MG63 (cell line): ENCODE measurements around the gene UNC45B. TPM values are rescaled to one million over a fixed set of nuclear protein-coding genes. Genes with fewer than 3 reads are reported as not detected.
A peak's percentile ranks its signal among the peaks of the same experiment; 100 is the strongest.
"Not testable (repeated sequence)": the region's sequence is repeated elsewhere in the genome, so short reads cannot be mapped to it uniquely, and the experiment has no call there.

Source experiments
- DNase-seq: peaks from one replicate; pipeline ENCODE4 v3.0.0-alpha.2; 2020
- H3K27me3 ChIP-seq: fragments of 250-450 bp; sonication (Bioruptor Pico); 2 replicates; pipeline ENCODE4 v1.5.1; 2020; ENCODE audit warnings: mild to moderate bottlenecking, moderate library complexity
- H3K36me3 ChIP-seq: fragments of 250-450 bp; sonication (Bioruptor Pico); 2 replicates; pipeline ENCODE4 v1.5.1; 2020; ENCODE audit warnings: mild to moderate bottlenecking, moderate library complexity
- H3K4me3 ChIP-seq: fragments of 250-450 bp; sonication (Bioruptor Pico); 2 replicates; pipeline ENCODE4 v1.5.1; 2020; ENCODE audit warnings: mild to moderate bottlenecking, moderate library complexity
- H3K9me3 ChIP-seq: fragments of 250-450 bp; sonication (Bioruptor Pico); 2 replicates; pipeline ENCODE4 v1.5.1; 2020; ENCODE audit warnings: mild to moderate bottlenecking, moderate library complexity
- total RNA-seq: library from RNA; depleted of rRNA; stranded (reverse); fragments of >200 nt; shearing (Covaris generic); gene quantifications from 2 replicates; pipeline ENCODE4 v1.2.3, GENCODE V29; 2014; ENCODE audit warnings: low replicate concordance

Gene UNC45B
- total RNA-seq, 1 experiment from 2014 or later: not detected

DNA sequence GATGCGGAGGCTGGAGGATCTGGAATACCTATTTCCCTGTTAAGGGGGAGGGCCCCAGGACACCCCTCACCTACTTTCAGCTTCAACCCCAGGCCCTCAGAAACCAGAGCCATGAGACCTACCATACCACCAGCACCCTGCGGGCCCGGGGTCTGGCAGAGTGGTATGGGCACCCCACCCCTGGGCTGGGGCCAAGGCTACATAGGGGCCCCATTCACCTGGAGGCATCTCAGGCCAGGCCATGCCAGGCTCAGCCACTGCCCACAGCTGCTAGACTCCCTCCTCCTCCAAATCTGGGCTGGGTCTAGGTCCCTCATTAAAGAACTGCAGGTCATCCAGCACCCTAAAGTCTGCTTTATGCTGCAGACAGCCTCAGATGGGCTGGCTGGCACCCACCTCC, 17.2 kb upstream of the UNC45B start:
- no peak overlapping the region for H3K4me3 ChIP-seq
- no peak for DNase-seq
- H3K27me3 ChIP-seq: no peaks in the 10 kb centered on the region
- no peaks in the 10 kb centered on the region for H3K9me3 ChIP-seq
- peaks cover 54% of the 10 kb centered on the region for H3K36me3 ChIP-seq

DNA sequence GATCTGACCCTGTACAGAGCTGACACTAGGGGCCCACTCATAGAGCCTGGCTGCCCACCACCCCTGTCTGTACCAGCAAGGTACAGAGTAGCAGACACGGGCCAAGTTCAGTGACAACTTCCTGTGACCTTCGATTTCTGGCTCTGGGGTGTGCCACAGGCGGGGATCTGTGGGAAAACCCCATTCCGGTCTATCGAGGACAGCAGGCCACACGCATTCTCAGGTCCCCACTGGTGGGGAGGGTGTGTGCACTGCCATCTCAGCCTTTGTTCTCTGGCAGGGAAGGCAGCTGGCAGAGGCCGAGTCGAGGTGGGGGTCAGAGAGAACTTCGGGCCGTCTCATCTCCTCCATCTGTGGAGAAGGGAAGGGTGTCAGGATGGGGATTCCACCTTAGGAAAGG, 15.5 kb upstream of the UNC45B start:
- no peak overlapping the region for H3K4me3 ChIP-seq
- H3K36me3 ChIP-seq: peaks cover 71% of the 10 kb centered on the region
- DNase-seq: no peak

DNA sequence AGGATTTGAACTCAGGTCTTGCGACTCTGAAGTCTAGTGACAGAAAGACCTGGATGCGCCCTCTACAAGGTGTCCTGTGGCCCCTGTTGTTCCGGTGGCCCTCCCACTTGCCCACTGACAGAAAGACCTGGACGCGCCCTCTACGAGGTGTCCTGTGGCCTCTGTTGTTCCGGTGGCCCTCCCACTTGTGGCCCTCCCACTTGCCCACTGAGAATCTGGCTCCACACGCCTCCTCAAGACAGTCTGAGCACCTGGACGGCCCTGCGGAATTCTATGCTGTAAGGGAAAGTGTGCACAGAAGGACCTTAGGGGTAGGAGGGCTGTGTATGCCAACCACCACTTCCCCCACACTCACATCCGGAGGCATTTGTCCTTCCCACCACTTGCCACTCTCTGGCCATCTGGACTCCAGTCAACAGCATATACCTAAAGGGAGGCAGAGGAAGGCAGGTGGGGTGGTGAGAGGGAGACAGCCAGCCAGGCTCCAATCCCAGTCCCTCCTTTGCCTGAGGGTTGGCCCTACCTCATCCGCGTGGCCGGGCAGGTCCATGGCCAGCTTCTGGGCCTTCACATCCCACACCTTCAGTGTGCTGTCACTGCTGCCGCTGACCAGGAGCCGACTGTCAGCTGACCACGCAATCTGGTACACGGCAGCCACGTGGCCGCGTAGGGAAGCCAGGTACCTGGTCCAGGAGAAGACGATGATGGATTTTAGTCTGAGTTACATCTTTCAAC, 14.6 kb upstream of the UNC45B start:
- DNase-seq: no peak
- Histone ChIP-seq H3K36me3 (peaks cover 74% of the 10 kb centered on the region), H3K27me3 (no peaks in the 10 kb centered on the region), H3K4me3 (no peak overlapping the region), H3K9me3 (no peaks in the 10 kb centered on the region)

More for the DNA sequence above, 15.5 kb upstream of the UNC45B start:
- H3K27me3 ChIP-seq: no peaks in the 10 kb centered on the region
- H3K9me3 ChIP-seq: no peaks in the 10 kb centered on the region

DNA sequence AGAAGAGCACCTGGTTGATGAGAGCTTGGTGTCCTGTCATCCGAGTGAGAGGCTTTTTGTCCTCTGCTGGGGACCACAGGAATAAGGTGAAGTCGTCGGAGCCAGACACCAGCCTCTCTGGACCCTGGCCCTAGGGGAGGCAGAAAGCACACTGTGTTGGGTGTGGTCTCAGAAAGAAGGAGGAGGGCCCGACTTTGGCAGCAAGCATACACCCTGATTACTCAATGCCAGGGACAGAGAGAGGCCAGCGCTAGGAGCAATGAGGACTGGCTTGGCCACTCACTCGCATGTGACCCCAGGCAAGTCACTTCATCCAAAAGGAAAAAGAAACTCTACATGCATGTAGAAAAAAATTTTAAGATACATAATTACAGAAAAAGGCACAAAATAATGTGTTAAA, 12.3 kb upstream of the UNC45B start:
- Histone ChIP-seq H3K4me3 (no peak overlapping the region), H3K9me3 (no peaks in the 10 kb centered on the region), H3K36me3 (peaks cover 98% of the 10 kb centered on the region), H3K27me3 (no peaks in the 10 kb centered on the region)
- DNase-seq: no peak

DNA sequence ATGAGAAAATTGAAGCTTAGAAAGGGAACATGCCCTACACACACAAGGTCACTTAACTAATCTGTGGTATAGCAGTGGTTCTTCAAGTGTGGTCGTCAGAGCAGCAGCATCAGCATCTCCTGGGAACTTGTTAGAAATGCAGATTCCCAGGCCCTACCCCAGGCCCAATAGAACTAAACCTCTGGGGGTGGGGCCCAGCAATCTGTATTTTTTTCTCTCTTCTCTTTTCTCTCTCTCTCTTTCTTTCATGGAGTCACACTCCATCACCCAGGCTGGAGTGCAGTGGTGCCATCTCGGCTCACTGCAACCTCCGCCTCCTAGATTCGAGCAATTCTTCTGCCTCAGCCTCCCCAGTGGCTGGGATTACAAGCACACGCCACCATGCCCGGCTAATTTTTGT, 9.4 kb upstream of the UNC45B start:
- H3K36me3 ChIP-seq: peaks cover 85% of the 10 kb centered on the region
- H3K27me3 ChIP-seq: no peaks in the 10 kb centered on the region

DNA sequence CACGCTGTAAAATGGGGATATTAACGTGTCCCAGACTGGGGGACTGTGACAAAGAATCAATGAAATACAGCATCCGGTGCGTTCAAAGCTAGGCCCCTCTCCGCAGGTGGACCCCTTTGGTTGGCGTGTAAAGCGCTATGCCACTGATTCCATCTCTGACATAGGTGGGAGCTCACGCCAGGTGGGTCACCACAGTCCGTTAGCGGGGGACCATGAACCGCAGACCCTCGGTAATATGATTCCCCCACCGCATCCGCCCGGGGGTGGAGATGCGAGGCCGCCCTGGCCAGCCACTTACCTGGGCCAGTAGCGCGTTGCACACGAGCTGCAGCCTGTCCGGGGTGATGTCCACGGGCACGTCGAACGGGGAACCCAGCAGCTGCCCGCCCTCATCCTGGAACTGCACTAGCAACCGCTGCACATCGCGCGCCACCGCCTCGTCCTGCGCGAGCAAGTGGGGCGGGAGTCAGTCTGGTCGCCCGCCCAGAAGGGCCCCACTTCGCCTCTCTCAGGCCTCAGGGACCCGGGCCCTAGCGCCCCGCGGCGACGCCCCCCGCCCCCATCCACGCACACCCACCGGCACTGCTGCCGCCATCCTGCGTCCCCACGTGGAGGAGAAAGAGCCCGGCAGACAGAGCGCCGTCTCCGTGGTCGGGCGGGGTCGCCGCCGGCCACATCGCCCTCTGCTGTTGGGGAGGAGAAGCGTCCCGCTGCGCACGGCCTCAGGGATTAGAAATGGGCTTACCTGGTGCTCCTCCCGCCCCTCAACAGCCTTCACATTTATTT, 5.7 kb upstream of the UNC45B start, which contains the start of gene NLE1:
Gene NLE1, minus strand, starts transcription at position 623 of the 786 bp plus-strand sequence. Its CDS starts 28 bp downstream, at position 595.
- peak; percentile 87 for DNase-seq
- Histone ChIP-seq H3K27me3 (no peaks in the 10 kb centered on the region), H3K4me3 (peak within 1 kb of the TSS; percentile 99), H3K36me3 (peaks cover 48% of the 10 kb centered on the region), H3K9me3 (no peaks in the 10 kb centered on the region)

More for the DNA sequence above, 9.4 kb upstream of the UNC45B start:
- Histone ChIP-seq H3K4me3 (no peak overlapping the region), H3K9me3 (no peaks in the 10 kb centered on the region)
- DNase-seq: no peak

DNA sequence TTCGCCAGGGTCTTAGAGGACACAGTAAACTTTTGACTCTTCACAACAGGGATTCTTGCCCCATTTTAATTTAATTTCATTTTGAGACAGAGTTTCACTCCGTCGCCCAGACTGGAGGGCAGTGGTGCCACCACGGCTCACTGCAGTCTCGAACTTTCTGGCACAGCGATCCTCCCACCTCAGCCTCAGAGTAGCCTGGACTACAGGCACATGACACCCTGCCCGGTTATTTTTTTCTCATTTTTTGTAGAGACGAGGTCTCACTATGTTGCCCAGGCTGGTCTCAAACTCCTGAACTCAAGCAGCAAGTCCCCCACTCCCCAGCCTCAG, 5.2 kb upstream of the UNC45B start:
- no peak for DNase-seq
- peak overlapping the region; percentile 99 for H3K4me3 ChIP-seq

DNA sequence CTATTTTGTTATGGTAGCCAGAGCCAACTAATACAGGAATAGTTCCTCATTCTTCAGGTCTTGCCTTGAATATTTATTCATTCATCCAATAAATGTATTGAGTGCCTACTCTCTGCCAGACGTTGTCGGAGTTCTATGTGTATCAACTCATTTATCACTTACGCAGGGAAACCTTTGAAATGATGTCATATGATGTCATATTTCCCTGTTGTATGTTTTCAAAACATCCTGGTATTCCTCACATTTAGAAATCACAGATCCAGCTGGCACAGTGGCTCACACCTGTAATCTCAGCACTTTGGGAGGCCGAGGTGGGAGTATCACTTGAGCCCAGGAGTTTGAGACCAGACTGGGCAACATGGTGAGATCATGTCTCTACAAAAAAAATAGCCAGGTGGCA, 2.8 kb upstream of the UNC45B start:
- Histone ChIP-seq H3K36me3 (peaks cover 19% of the 10 kb centered on the region), H3K4me3 (no peak overlapping the region), H3K27me3 (no peaks in the 10 kb centered on the region), H3K9me3 (no peaks in the 10 kb centered on the region)
- no peak for DNase-seq

More for the DNA sequence above, 5.2 kb upstream of the UNC45B start:
- Histone ChIP-seq H3K36me3 (peaks cover 43% of the 10 kb centered on the region), H3K9me3 (no peaks in the 10 kb centered on the region), H3K27me3 (no peaks in the 10 kb centered on the region)

DNA sequence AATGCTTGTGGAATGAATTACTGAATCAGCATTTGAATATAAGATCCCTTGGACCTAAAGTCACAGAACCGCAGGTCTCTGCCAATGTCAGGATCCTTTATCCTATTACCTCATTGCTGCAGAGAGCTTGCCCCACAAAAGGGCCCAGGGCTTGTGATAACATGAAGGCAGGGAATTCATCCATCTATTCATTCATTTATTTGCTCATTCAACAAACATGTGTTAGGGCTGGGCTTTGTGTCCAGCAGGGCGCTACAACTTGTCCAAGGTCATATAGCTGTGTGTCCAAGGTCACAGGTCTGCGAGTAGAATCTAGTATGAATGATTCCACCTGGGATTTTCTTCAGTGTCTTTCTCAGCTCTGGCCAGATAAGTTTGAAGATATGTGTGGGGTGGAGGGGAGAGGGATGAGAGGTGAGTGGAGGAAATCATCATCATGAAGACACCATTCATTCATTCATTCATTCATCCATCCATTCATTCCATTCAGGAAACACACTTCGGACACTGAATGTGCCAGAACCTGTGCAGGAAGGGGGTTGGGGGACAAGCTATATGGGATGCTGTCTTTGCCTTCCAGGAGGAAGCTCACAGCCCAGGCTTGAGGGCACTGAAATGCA, 1.3 kb upstream of the UNC45B start:
- Histone ChIP-seq H3K27me3 (no peaks in the 10 kb centered on the region), H3K4me3 (no peak overlapping the region), H3K36me3 (peaks cover 6% of the 10 kb centered on the region; the same call in 1 of the 2 replicates), H3K9me3 (no peaks in the 10 kb centered on the region)
- DNase-seq: no peak

DNA sequence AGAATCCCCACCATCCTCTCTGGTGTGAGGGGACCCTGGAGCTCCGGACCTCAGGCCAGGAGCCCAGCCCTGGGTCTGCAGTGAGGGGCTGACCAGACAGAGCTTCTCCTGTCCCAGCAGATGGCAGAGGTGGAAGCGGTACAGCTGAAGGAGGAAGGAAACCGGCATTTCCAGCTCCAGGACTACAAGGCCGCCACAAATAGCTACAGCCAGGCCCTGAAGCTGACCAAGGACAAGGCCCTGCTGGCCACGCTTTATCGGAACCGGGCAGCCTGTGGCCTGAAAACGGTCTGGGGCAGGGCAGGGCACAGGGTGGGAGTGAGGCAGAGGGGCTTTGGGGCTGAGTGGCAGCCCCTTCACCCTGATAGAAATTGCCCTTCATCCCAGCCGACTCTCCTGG, 527 bp downstream of the UNC45B start:
- H3K4me3 ChIP-seq: no peak overlapping the region
- H3K27me3 ChIP-seq: no peaks in the 10 kb centered on the region
- no peaks in the 10 kb centered on the region for H3K36me3 ChIP-seq
- no peaks in the 10 kb centered on the region for H3K9me3 ChIP-seq
- DNase-seq: no peak

DNA sequence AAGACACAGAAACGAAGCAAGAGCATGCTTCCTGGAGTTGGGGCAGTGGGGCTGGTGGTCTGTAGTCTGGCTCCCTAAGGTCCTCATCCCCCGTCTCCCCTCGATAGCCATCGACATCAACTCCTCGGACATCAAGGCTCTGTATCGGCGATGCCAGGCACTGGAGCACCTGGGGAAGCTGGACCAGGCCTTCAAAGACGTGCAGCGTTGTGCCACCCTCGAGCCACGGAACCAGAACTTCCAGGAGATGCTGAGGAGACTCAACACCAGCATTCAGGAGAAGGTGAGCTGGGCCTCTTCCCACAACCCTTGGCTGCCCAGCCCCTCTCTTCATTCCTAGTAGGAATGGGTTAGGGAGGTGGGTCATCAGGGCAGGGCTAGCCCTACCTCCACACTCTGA, 2.3 kb downstream of the UNC45B start:
- H3K9me3 ChIP-seq: no peaks in the 10 kb centered on the region

DNA sequence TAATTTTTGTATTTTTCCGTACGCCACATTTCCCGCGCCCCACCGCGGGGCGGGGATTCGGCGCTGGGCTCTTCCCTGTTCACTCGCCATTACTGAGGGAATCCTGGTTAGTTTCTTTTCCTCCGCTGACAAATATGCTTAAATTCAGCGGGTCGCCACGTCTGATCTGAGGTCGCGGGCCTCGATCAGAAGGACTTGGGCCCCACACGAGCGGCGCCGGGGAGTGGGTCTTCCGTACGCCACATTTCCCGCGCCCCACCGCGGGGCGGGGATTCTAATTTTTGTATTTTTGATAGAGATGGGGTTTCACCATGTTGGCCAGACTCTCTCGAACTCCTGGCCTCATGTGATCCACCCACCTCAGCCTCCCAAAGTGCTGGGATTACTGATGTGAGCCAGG, 3.5 kb downstream of the UNC45B start:
- not testable (repeated sequence) for DNase-seq, H3K4me3 ChIP-seq, H3K36me3 ChIP-seq, H3K9me3 ChIP-seq, H3K27me3 ChIP-seq

More for the DNA sequence above, 2.3 kb downstream of the UNC45B start:
- no peak overlapping the region for H3K4me3 ChIP-seq
- H3K27me3 ChIP-seq: no peaks in the 10 kb centered on the region
- DNase-seq: no peak
- no peaks in the 10 kb centered on the region for H3K36me3 ChIP-seq

DNA sequence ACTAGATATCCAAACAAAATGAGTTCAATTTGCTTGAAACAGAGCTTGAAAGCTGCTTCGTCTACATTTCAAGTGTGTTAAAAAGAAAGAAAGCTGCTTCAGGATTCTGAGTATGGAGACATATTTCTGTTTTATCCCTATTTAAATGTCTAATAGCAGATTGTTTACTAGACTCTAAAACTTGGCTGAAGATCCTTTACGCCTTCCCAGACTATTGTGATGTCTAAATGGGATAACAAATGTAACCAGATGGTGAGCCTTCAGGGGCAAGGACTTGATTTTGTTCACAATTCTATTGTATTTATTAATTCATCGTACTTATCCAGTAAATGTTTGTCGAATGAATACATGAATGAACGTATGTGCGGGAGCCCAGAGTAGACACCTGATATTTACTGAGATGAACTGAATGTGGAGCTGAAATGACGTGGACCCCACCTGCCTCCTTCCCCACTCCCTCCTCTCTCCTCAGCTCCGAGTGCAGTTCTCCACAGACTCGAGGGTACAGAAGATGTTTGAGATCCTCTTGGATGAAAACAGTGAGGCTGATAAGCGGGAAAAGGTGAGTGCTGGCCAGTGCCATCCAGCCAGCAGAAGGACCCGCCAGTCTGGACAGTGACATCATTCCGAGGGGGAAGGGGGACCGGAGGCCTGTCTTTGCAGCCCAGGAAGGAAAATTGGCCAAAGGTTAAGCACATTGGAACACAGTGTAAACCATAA, 5.0 kb downstream of the UNC45B start:
- no peaks in the 10 kb centered on the region for H3K9me3 ChIP-seq
- H3K36me3 ChIP-seq: no peaks in the 10 kb centered on the region
- DNase-seq: no peak
- H3K4me3 ChIP-seq: no peak overlapping the region
- H3K27me3 ChIP-seq: no peaks in the 10 kb centered on the region

DNA sequence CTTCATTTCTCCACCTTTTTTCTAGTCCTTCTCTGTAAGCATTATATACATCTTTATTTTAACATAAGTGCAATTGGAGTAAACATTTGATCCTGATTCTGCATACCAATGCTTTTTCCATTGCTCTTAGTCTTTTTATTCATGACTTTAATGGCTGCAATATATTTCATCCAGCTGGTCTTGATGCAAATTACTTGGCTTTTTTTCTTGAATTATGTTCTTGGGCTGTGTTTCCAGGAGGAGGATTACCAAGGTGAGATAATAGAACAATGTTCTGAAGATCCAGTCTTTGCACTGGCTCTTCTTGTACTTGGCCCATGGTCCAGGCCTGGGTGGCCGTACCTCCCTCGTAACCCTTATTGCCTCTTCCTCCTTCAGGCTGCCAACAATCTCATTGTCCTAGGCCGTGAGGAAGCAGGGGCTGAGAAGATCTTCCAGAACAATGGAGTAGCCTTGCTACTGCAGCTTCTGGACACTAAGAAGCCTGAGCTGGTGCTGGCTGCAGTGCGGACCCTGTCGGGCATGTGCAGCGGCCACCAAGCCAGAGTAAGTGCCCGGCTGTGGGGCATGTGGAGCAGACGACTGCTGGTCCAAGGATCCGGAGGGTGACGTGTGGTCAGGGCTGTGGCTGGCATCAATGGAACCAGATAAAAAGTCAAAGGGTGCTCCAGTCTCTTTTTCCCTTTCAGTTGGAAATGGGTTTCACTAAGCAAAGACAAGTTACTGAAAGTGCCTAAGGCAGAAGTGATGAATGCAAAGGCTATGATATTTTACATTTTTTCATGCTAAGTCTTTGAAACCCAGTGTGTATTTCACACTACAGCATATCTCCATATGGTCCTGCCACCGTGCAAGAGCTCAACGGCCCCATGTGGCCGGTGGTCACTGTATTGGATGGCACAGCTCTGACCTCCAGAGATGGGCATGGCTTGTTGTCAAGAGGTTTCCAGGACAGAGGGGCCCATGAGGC, 6.9 kb downstream of the UNC45B start:
- Histone ChIP-seq H3K4me3 (no peak overlapping the region), H3K36me3 (no peaks in the 10 kb centered on the region), H3K9me3 (no peaks in the 10 kb centered on the region), H3K27me3 (no peaks in the 10 kb centered on the region)
- DNase-seq: no peak

DNA sequence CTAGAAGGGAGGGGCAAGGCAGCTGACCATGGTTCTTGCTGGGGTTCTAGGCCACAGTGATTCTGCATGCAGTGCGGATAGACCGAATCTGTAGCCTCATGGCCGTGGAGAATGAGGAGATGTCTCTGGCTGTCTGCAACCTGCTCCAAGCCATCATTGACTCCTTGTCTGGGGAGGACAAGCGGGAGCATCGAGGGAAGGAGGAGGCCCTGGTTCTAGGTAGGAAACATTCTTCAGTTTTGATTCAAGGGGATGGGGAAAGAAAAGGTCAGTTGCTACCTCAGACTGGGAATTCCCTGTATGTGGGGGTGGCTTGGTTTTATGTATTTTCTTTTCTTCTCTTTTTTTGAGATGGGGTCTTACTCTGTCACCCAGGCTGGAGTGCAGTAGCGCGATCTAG, 7.6 kb downstream of the UNC45B start:
- H3K27me3 ChIP-seq: no peaks in the 10 kb centered on the region
- no peaks in the 10 kb centered on the region for H3K9me3 ChIP-seq
- no peak overlapping the region for H3K4me3 ChIP-seq
- no peak for DNase-seq
- H3K36me3 ChIP-seq: no peaks in the 10 kb centered on the region

DNA sequence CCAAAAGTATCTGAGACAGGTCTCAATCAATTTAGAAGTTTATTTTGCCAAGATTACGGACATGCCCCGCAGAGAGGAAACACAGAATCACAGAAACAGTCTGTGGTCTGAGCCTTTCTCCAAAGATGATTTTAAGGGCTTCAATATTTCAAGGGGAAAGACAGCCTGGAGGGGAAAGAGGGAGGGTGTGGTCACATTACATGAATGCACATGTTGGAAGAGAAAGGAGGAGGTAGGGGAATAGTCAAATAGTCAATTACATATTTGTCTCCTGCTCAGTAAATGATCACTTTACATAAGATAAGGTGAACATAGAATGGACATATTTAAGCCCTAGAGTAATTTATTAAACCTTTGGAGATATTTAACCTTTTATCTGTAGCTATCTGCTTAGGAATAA, 12.3 kb downstream of the UNC45B start:
- no peaks in the 10 kb centered on the region for H3K9me3 ChIP-seq
- no peak overlapping the region for H3K4me3 ChIP-seq
- DNase-seq: no peak
- H3K27me3 ChIP-seq: no peaks in the 10 kb centered on the region
- H3K36me3 ChIP-seq: no peaks in the 10 kb centered on the region
